OCI-LY1 (cell line): ENCODE data around the gene TPRA1.

Source experiments
- H2AFZ ChIP-seq: fragments of 200-600 bp; sonication (generic), shearing (Covaris generic); 2 replicates; pipeline ENCODE4 v1.6.0; 2014; ENCODE audit warnings: antibody characterized with exemption, mild to moderate bottlenecking, low read length
- H3F3A ChIP-seq: fragments of 200-600 bp; sonication (generic), shearing (Covaris generic); 2 replicates; pipeline ENCODE4 v1.6.0; 2014; ENCODE audit warnings: mild to moderate bottlenecking, antibody characterized with exemption, low read length, moderate library complexity; ENCODE audit not compliant: insufficient read depth
- H3K27ac ChIP-seq: fragments of 200-600 bp; sonication (generic); 2 replicates; pipeline ENCODE4 v1.5.1; 2014; ENCODE audit warnings: low read length, mixed run types, mild to moderate bottlenecking, low read depth; ENCODE audit not compliant: poor library complexity, severe bottlenecking
- H3K27me3 ChIP-seq: fragments of 200-600 bp; sonication (generic); 2 replicates; pipeline ENCODE4 v1.6.0; 2014; ENCODE audit warnings: antibody characterized with exemption, mild to moderate bottlenecking, low read length, moderate library complexity; ENCODE audit not compliant: insufficient read depth
- H3K36me3 ChIP-seq: fragments of 200-600 bp; sonication (generic); 2 replicates; pipeline ENCODE4 v1.6.1; 2014; ENCODE audit warnings: mild to moderate bottlenecking, antibody characterized with exemption, low read length, moderate library complexity, mixed read lengths; ENCODE audit not compliant: insufficient read depth
- H3K4me1 ChIP-seq: fragments of 200-600 bp; sonication (generic); 2 replicates; pipeline ENCODE4 v1.5.1; 2014; ENCODE audit warnings: mild to moderate bottlenecking, low read length, moderate library complexity; ENCODE audit not compliant: insufficient read depth, severe bottlenecking
- H3K4me2 ChIP-seq: fragments of 200-600 bp; sonication (generic), shearing (Covaris generic); 2 replicates; pipeline ENCODE4 v1.6.1; 2014; ENCODE audit warnings: low read length
- H3K4me3 ChIP-seq: fragments of 200-600 bp; sonication (generic); 2 replicates; pipeline ENCODE4 v1.5.1; 2014; ENCODE audit warnings: low read length, low read depth, mild to moderate bottlenecking, mixed read lengths; ENCODE audit not compliant: poor library complexity, severe bottlenecking
- H3K79me2 ChIP-seq: fragments of 200-600 bp; shearing (Covaris generic); 2 replicates; pipeline ENCODE4 v1.6.1; 2016; ENCODE audit warnings: mixed run types, low read length, mixed read lengths; ENCODE audit not compliant: insufficient read depth
- H3K9ac ChIP-seq: fragments of 200-600 bp; sonication (generic), shearing (Covaris generic); 2 replicates; pipeline ENCODE4 v1.6.1; 2014; ENCODE audit warnings: mild to moderate bottlenecking, low read length, mixed read lengths
- H3K9me2 ChIP-seq: fragments of 200-600 bp; sonication (generic), shearing (Covaris generic); 2 replicates; pipeline ENCODE4 v1.6.1; 2014; ENCODE audit warnings: low read depth, mild to moderate bottlenecking, low read length, mixed read lengths
- H3K9me3 ChIP-seq: fragments of 200-600 bp; shearing (Covaris generic); 2 replicates; pipeline ENCODE4 v1.6.1; 2014; ENCODE audit warnings: low read length, mixed read lengths
- H4K20me1 ChIP-seq: fragments of 200-600 bp; sonication (generic), shearing (Covaris generic); 2 replicates; pipeline ENCODE4 v1.6.0; 2016; ENCODE audit warnings: mild to moderate bottlenecking, low read length; ENCODE audit not compliant: insufficient read depth
- CTCF ChIP-seq: fragments of 200-600 bp; sonication (generic), shearing (Covaris generic); IDR thresholded peaks from 2 replicates; pipeline ENCODE4 v1.5.1; 2017; ENCODE audit warnings: mild to moderate bottlenecking, antibody characterized with exemption, low read length, moderate library complexity, mixed read lengths
- EZH2 ChIP-seq: fragments of 200-600 bp; sonication (generic), shearing (Covaris generic); IDR thresholded peaks from 2 replicates; pipeline ENCODE4 v1.8.0; 2017; ENCODE audit warnings: borderline replicate concordance, mixed run types, mild to moderate bottlenecking, antibody characterized with exemption, low read length, moderate library complexity, mixed read lengths

The TPRA1 gene

GRCh38 chr3:127529346-127530188 lies 61.0 kb downstream of the TPRA1 start:
- Histone ChIP-seq H3K79me2 (no peaks in the 10 kb centered on the region), H2AFZ (no peak overlapping the region), H3K9me2 (no peaks in the 10 kb centered on the region), H3K27me3 (no peaks in the 10 kb centered on the region; the same call in 1 of the 2 replicates), H3K9me3 (no peaks in the 10 kb centered on the region), H3K4me1 (no peaks in the 10 kb centered on the region), H3K4me2 (no peak overlapping the region), H3K4me3 (no peak overlapping the region), H3F3A (no peaks in the 10 kb centered on the region), H4K20me1 (no peaks in the 10 kb centered on the region), H3K36me3 (no peaks in the 10 kb centered on the region), H3K9ac (no peak overlapping the region), H3K27ac (no peak overlapping the region)
- TF ChIP-seq EZH2 (no peak), CTCF (no peak)

- Histone ChIP-seq H3K9me2 (no peaks in the 10 kb centered on the region), H3K79me2 (no peaks in the 10 kb centered on the region), H3K9me3 (no peaks in the 10 kb centered on the region), H3K27me3 (no peaks in the 10 kb centered on the region; the same call in 1 of the 2 replicates), H3K27ac (no peak overlapping the region), H3K4me3 (no peak overlapping the region), H3K4me2 (no peak overlapping the region), H3K36me3 (no peaks in the 10 kb centered on the region), H3F3A (no peaks in the 10 kb centered on the region), H4K20me1 (no peaks in the 10 kb centered on the region), H3K4me1 (no peaks in the 10 kb centered on the region), H2AFZ (no peak overlapping the region), H3K9ac (no peak overlapping the region)
- no peak for TF ChIP-seq CTCF
- TF ChIP-seq EZH2, result no peak
These were observed 65.2 kb downstream of the TPRA1 start for GRCh38 chr3:127525373-127525772.

GRCh38 chr3:127524296-127524896 lies 66.1 kb downstream of the TPRA1 start:
- Histone ChIP-seq H3K9me2 (no peaks in the 10 kb centered on the region), H3K27me3 (no peaks in the 10 kb centered on the region; the same call in 1 of the 2 replicates), H3K4me2 (no peak overlapping the region), H3K4me3 (no peak overlapping the region), H3K9ac (no peak overlapping the region), H3K27ac (no peak overlapping the region), H4K20me1 (no peaks in the 10 kb centered on the region), H2AFZ (no peak overlapping the region), H3K4me1 (no peaks in the 10 kb centered on the region), H3K36me3 (no peaks in the 10 kb centered on the region), H3K79me2 (no peaks in the 10 kb centered on the region), H3F3A (no peaks in the 10 kb centered on the region), H3K9me3 (no peaks in the 10 kb centered on the region)
- TF ChIP-seq EZH2, result no peak
- TF ChIP-seq CTCF, result no peak
